CD4-positive, alpha-beta T cell treated with Interleukin-15 for 4 hours (primary cell): ENCODE results near the gene RO60.
"Not testable (repeated sequence)": the region's sequence is repeated elsewhere in the genome, so short reads cannot be mapped to it uniquely, and the experiment has no call there.

Experiments used
- DNase-seq: peaks from one replicate; pipeline ENCODE4 v3.0.0-alpha.2; 2020; ENCODE audit warnings: low spot score

Gene RO60

GRCh38 chr1:193059282-193060114, at the start of gene RO60, which contains the start of gene UCHL5:
RO60 (plus strand) TSS chr1:193059612; CDS start chr1:193069055, 9,443 bp downstream.
UCHL5 (minus strand) TSS chr1:193059360; CDS start chr1:193059260, 100 bp downstream.
- peak; percentile 96 for DNase-seq

GRCh38 chr1:193011406-193011805, 48.0 kb upstream of the RO60 start:
- no peak for DNase-seq

DNA sequence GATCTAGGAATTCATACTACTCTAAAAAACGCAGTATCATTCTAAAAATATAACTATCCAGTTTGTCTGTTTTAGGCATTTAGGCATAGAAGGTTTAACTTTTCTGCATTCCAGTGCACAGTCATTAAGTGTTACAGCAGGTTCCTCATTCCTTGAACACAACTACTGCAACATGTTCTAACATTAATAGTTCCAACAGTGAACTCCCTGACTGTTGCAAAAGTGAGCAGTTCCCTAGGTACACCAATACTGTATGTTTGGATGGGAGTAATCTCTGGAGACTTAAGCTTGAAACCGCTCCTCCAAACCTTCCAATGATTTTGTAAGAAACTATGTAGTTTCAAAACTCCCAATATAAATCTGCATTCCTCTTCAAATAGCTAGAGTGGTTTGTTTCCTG, 46.4 kb upstream of the RO60 start:
- DNase-seq = no peak

DNA sequence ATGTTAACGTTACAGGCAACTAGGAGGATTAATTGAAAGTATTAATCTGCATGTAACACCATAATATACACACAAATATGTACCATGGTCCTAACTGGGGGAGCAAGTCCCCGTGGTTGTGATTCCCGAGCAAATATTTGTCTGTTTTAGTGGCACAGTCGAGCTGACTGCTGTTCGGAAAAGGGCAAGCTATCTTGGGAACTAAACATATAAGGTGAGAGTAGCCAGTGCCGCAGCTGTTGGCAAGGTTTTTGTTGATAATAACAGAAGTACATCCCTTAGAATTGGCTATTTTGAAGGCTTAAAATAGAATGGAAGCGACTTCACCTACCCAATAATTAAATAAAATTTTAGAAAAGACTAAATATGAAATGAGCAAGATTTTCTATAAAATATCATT, 45.7 kb upstream of the RO60 start:
- DNase-seq = no peak

DNA sequence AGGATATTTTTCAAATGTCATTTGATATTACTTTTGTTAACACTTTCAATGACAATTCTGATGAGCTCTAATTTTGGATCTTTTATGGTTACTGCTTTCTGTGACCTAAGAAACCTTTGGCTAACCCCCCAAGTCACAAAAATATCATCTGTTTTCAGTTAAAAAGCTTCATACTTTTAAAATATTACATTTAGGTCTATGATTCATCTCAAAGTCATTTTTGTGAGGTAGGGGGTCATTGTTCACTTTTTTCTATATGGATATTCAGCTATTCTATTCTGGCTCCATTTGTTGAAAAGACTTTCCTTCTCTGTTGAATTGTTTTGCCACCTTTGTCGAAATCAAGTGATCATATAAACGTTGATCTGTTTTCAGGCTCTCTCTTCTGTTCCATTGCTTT, 45.0 kb upstream of the RO60 start:
- no peak for DNase-seq

DNA sequence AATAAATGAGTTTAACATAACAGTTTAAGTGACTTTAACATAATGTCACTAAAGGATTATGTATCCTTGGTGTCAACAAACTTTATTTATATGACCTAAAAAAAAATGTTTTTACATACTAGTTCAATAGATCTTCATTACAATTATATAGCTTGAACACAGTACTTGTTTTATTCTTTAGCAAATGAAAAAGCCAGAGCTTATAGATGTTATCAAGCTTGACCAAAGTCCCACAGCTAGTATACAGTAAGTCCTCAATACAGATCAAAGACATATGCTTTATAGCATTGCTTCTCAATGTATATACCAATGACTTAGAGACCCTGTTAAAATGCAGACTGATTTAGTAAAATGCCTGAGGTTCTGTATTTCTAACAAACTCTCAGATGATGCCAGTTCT, 42.6 kb upstream of the RO60 start:
- DNase-seq = no peak

DNA sequence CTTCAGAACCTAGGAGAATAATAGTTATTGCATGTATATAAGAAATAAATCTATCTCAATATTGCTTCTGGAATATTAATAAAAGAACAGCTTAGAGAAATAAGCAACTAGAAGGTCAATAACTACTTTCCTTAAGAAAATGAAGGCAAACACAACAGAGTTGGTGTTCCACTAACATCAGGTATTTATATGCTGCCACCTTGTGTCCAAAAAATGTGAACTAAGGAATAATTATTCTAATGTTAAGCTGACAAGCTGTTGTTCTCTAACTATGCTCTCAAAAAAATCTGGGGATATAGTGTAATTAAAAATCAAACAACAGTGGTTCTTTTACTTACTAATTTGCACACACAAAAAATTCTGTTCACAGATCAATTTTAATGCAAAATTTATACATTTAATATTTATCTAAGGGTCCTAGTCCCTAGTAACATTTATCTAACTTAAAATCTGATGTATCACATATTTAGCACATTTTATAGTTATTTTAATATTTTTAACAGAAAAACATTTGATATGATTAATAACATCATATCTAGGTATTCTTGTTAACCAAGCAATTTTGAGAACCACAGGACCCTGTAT, 39.9 kb upstream of the RO60 start:
- DNase-seq = peak; percentile 57

DNA sequence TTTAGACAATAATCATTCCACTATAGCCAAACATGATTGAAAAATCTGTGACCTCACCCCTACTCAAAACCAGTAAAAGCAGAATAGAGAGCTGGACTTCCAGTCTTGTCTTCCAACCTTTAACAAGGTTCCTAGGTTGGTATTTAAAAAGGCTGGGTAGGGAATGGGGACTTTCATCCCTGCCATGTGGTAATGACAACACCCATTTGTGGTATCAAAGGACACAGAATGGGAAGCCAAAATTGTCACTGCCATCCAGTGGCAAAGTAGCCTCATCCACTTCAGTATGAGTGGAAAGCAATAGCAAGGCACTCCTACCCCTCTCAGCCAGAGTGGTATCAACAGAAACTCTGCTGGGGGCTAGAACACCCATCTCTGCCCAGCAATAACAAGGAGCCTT, 34.2 kb upstream of the RO60 start:
- DNase-seq = no peak

- DNase-seq = no peak
Measured at GRCh38 chr1:193030280-193030679, 29.1 kb upstream of the RO60 start.

DNA sequence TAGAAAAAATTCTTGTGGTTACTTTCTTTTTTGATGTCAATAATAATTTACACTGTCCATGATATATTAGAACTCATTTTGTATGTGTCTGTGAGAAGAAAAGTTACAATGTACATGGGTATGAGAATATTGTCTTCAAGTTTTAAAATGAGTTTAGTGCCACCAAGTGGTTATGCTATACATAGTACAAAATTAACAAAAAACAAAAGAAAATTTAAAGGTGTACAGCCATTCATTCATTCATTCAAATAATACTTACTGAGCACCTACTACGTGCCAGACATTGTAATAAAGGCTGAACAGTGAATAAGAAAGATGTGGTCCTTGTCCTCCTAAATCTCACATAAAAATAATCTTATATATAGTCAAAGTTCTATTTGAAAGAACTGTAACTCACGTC, 28.0 kb upstream of the RO60 start:
- no peak for DNase-seq

DNA sequence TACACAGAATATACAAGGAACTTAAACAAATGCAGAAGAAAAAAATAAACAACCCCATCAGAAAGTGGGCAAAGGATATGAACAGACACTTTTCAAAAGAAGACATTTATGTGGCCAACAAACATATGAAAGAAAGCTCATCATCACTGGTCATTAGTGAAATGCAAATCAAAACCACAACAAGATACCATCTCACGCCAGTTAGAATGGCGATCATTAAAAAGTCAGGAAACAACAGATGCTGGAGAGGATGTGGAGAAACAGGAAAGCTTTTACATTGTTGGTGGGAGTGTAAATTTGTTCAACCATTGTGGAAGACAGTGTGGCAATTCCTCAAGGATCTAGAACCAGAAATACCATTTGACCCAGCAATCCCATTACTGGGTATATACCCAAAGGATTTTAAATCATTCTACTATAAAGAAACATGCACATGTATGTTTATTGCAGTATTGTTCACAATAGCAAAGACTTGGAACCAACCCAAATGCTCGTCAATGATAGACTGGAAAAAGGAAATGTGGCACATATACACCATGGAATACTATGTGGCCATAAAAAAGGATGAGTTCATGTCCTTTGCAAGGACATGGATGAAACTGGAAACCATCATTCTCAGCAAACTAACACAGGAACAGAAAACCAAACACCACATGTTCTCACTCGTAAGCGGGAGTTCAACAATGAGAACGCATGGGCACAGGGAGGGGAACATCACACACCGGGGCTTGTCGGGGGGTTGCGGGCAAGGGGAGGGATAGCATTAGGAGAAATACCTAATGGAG, 26.6 kb upstream of the RO60 start:
- not testable (repeated sequence) for DNase-seq

DNA sequence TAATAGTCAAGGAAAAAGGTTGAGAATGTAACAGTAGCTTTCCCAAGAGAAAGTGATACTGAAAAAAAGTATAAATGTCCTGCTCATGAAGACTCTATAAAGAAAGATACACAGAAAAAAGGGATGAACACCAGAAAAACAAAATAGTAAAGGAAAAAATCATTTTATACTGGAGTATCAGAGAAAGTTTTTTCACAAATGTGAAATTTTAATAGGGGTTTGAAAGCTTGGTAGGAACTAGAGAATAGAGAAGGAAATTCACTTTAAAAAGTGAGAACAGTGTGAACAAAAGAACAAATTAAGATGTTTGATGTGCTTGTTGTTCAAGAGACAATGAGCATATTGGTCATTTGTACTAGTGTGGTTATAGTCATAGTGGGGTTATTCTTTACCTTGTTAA, 25.8 kb upstream of the RO60 start:
- DNase-seq = no peak

GRCh38 chr1:193036337-193037047, 22.9 kb upstream of the RO60 start:
- DNase-seq = no peak

GRCh38 chr1:193040011-193040410, 19.4 kb upstream of the RO60 start:
- no peak for DNase-seq

DNA sequence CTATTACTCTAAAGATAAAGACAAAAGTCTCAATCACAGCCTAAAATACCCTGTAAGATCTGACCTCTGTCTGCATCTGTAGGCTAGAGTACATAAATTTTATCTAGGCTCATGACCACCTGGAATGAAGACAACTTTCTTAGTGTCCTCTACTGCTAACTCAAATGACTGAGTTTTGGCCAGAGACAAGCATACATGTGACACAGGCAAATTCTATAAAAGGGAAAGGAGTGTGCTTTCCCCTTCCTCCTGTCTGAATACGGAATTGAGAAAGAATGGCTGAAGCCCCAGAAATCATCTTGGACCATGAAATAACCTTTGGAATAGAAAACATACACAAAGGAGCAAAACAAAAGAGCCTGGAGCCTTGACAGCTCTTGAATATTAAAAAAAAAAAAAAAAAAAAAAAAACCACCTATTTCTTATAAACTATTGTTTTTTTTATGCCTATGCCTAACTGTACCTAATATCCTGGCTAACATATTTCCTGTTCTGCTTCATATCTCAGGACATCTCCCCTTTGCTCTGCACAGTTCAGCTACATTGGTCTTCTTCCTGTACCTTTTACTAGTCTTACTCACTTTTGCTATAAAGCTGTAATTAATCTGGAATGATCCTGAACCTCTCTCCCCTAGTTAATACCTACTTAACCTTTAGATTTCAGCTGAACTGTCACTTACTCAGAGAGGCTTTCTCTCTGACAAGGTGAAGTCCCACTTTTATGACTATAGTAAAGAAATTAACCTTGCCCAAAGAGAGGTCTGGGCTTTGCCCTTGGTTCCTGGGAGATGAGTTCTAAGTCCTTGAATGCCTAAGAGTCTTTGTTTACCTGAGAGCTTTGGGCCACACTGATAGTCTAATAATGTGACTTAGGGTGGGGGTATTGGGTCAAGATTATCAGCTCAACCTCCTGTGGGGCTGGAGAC, 16.4 kb upstream of the RO60 start:
- DNase-seq = no peak

DNA sequence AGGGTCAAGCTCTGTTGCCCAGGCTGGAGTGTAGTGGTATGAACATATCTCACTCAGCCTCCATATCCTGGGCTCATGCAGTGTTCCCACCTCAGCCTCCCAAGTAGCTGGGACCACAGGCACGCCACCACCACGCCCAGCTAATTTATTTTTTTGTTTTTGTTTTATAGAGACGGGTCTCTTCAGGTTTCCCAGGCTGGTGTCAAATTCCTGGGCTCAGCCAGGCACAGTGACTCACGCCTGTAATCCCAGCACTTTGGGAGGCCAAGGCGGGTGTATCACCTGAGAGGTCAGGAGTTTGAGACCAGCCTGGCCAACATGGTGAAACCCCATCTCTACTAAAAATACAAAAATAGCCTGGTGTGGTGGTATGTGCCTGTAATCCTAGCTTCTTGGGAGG, 10.5 kb upstream of the RO60 start:
- not testable (repeated sequence) for DNase-seq

GRCh38 chr1:193054169-193054675, 5.2 kb upstream of the RO60 start:
- DNase-seq = no peak

- peak; percentile 56 for DNase-seq
Measured at GRCh38 chr1:193058529-193059281, 707 bp upstream of the RO60 start.

DNA sequence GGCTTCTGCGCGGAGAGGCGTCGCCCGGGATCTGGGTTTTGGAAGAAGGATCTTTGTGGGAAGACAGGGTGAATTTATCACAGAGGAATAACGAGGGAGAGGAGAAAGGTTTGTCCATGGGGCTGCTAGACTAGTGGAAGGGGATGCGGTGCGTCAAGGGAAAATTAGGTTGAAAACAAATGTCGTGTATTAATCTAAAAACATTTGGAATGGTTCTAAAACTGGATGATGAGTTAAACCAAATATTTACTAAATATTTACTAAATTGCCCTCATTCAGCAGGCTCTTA, 647 bp downstream of the RO60 start:
- DNase-seq = no peak

GRCh38 chr1:193060406-193060805, 994 bp downstream of the RO60 start:
- DNase-seq = no peak
